Measurements from ENCODE around the gene MEF2C. TPM values are rescaled to one million over a fixed set of nuclear protein-coding genes. Genes with fewer than 3 reads are reported as not detected.

The MEF2C gene
- total and polyA plus RNA-seq, 2 experiments from 2014 or later = 0.97 to 1.6 TPM

DNA sequence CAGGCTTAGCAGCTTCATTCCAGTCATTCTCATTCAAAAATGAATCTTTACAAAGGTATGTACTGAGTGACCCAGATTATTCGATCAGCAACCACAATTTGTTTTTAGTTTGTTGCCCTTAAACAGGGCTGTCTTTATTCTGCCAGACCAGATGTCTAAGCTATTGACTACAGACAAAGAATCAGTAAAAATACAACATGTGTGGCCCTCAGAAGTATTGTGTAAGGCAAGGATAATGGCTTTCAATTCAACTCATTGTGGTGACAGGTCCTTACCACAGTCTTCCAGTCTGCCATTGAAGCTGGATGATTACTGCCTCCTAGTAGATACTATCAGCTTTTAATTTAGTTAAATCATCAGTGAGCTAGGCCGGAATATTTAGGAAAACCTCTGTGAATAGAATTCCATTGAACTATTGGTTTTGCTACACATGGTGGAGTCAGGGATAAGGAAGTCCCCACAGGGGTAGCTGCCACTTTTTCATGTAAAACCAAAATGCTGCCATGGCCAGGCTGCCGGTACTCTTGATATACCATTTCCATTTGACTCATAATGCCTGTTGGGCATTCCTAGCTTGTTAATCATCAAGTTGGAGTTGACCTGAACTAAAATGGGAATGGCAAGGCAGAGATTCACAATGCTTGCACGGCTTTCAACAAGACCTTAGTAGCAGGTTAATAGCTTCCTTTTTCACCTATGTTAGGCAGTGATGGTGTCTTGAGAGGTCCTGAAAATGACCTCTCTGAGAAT is 175.6 kb downstream of the MEF2C start:
- TF ChIP-seq EZH2phosphoT487 (IDR thresholded peaks at IDR 0.05; ENCODE audit: unreplicated experiment) (no peak), POLR2AphosphoS5 (IDR thresholded peaks at IDR 0.05; ENCODE audit: low read depth) (no peak), CREB1 (CRISPR knock-in tag; IDR thresholded peaks at IDR 0.05; ENCODE audit: low read depth) (no peak), ZNF114 (CRISPR knock-in tag; IDR thresholded peaks at IDR 0.05) (no peak), ZNF331 (CRISPR knock-in tag; IDR thresholded peaks at IDR 0.05; ENCODE audit: low read depth) (no peak), NANOG (IDR thresholded peaks at IDR 0.05; ENCODE audit: borderline replicate concordance) (no peak), STAT1 (IDR thresholded peaks at IDR 0.05; ENCODE audit: unreplicated experiment) (no peak), JUNB (IDR thresholded peaks at IDR 0.05; ENCODE audit: unreplicated experiment) (no peak)
- TF ChIP-seq, protein P1, sequence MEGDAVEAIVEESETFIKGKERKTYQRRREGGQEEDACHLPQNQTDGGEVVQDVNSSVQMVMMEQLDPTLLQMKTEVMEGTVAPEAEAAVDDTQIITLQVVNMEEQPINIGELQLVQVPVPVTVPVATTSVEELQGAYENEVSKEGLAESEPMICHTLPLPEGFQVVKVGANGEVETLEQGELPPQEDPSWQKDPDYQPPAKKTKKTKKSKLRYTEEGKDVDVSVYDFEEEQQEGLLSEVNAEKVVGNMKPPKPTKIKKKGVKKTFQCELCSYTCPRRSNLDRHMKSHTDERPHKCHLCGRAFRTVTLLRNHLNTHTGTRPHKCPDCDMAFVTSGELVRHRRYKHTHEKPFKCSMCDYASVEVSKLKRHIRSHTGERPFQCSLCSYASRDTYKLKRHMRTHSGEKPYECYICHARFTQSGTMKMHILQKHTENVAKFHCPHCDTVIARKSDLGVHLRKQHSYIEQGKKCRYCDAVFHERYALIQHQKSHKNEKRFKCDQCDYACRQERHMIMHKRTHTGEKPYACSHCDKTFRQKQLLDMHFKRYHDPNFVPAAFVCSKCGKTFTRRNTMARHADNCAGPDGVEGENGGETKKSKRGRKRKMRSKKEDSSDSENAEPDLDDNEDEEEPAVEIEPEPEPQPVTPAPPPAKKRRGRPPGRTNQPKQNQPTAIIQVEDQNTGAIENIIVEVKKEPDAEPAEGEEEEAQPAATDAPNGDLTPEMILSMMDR (conservative IDR thresholded peaks at IDR 0.05; ENCODE audit: low read depth in 2 of 2) = no peak
- TF ChIP-seq, protein P2, sequence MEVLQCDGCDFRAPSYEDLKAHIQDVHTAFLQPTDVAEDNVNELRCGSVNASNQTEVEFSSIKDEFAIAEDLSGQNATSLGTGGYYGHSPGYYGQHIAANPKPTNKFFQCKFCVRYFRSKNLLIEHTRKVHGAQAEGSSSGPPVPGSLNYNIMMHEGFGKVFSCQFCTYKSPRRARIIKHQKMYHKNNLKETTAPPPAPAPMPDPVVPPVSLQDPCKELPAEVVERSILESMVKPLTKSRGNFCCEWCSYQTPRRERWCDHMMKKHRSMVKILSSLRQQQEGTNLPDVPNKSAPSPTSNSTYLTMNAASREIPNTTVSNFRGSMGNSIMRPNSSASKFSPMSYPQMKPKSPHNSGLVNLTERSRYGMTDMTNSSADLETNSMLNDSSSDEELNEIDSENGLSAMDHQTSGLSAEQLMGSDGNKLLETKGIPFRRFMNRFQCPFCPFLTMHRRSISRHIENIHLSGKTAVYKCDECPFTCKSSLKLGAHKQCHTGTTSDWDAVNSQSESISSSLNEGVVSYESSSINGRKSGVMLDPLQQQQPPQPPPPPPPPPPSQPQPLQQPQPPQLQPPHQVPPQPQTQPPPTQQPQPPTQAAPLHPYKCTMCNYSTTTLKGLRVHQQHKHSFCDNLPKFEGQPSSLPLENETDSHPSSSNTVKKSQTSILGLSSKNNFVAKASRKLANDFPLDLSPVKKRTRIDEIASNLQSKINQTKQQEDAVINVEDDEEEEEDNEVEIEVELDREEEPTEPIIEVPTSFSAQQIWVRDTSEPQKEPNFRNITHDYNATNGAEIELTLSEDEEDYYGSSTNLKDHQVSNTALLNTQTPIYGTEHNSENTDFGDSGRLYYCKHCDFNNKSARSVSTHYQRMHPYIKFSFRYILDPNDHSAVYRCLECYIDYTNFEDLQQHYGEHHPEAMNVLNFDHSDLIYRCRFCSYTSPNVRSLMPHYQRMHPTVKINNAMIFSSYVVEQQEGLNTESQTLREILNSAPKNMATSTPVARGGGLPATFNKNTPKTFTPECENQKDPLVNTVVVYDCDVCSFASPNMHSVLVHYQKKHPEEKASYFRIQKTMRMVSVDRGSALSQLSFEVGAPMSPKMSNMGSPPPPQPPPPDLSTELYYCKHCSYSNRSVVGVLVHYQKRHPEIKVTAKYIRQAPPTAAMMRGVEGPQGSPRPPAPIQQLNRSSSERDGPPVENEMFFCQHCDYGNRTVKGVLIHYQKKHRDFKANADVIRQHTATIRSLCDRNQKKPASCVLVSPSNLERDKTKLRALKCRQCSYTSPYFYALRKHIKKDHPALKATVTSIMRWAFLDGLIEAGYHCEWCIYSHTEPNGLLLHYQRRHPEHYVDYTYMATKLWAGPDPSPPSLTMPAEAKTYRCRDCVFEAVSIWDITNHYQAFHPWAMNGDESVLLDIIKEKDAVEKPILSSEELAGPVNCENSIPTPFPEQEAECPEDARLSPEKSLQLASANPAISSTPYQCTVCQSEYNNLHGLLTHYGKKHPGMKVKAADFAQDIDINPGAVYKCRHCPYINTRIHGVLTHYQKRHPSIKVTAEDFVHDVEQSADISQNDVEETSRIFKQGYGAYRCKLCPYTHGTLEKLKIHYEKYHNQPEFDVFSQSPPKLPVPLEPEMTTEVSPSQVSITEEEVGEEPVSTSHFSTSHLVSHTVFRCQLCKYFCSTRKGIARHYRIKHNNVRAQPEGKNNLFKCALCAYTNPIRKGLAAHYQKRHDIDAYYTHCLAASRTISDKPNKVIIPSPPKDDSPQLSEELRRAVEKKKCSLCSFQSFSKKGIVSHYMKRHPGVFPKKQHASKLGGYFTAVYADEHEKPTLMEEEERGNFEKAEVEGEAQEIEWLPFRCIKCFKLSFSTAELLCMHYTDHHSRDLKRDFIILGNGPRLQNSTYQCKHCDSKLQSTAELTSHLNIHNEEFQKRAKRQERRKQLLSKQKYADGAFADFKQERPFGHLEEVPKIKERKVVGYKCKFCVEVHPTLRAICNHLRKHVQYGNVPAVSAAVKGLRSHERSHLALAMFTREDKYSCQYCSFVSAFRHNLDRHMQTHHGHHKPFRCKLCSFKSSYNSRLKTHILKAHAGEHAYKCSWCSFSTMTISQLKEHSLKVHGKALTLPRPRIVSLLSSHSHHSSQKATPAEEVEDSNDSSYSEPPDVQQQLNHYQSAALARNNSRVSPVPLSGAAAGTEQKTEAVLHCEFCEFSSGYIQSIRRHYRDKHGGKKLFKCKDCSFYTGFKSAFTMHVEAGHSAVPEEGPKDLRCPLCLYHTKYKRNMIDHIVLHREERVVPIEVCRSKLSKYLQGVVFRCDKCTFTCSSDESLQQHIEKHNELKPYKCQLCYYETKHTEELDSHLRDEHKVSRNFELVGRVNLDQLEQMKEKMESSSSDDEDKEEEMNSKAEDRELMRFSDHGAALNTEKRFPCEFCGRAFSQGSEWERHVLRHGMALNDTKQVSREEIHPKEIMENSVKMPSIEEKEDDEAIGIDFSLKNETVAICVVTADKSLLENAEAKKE (CRISPR knock-in tag; IDR thresholded peaks at IDR 0.05) = no peak
- TF ChIP-seq, protein P3, sequence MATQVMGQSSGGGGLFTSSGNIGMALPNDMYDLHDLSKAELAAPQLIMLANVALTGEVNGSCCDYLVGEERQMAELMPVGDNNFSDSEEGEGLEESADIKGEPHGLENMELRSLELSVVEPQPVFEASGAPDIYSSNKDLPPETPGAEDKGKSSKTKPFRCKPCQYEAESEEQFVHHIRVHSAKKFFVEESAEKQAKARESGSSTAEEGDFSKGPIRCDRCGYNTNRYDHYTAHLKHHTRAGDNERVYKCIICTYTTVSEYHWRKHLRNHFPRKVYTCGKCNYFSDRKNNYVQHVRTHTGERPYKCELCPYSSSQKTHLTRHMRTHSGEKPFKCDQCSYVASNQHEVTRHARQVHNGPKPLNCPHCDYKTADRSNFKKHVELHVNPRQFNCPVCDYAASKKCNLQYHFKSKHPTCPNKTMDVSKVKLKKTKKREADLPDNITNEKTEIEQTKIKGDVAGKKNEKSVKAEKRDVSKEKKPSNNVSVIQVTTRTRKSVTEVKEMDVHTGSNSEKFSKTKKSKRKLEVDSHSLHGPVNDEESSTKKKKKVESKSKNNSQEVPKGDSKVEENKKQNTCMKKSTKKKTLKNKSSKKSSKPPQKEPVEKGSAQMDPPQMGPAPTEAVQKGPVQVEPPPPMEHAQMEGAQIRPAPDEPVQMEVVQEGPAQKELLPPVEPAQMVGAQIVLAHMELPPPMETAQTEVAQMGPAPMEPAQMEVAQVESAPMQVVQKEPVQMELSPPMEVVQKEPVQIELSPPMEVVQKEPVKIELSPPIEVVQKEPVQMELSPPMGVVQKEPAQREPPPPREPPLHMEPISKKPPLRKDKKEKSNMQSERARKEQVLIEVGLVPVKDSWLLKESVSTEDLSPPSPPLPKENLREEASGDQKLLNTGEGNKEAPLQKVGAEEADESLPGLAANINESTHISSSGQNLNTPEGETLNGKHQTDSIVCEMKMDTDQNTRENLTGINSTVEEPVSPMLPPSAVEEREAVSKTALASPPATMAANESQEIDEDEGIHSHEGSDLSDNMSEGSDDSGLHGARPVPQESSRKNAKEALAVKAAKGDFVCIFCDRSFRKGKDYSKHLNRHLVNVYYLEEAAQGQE (IDR thresholded peaks at IDR 0.05; ENCODE audit: unreplicated experiment) = no peak
- TF ChIP-seq, protein P4, sequence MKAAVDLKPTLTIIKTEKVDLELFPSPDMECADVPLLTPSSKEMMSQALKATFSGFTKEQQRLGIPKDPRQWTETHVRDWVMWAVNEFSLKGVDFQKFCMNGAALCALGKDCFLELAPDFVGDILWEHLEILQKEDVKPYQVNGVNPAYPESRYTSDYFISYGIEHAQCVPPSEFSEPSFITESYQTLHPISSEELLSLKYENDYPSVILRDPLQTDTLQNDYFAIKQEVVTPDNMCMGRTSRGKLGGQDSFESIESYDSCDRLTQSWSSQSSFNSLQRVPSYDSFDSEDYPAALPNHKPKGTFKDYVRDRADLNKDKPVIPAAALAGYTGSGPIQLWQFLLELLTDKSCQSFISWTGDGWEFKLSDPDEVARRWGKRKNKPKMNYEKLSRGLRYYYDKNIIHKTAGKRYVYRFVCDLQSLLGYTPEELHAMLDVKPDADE (IDR thresholded peaks at IDR 0.05) = no peak
- Mint-ChIP-seq H3K36me3 (ENCODE audit: low read depth) (no peaks in the 10 kb centered on the region), H3K4me1 (peaks cover 34% of the 10 kb centered on the region), H3K9me3 (no peaks in the 10 kb centered on the region), H3K27me3 (ENCODE audit: insufficient read depth, low read depth, poor library complexity) (peaks cover 3% of the 10 kb centered on the region), H3K4me3 (no peak overlapping the region), H3K27ac (no peak overlapping the region)
- Histone ChIP-seq H3K4me3 (no peak overlapping the region), H3K36me3 (ENCODE audit: insufficient read depth) (no peaks in the 10 kb centered on the region), H3F3A (replicated peaks; ENCODE audit: low read depth) (no peaks in the 10 kb centered on the region), H3K27ac (ENCODE audit: low read depth) (no peak overlapping the region), H4K20me1 (replicated peaks; ENCODE audit: insufficient read depth) (no peaks in the 10 kb centered on the region), H3K27me3 (ENCODE audit: insufficient read depth) (no peaks in the 10 kb centered on the region), H2AFZ (no peak overlapping the region), H3K4me1 (ENCODE audit: insufficient read depth) (peaks cover 25% of the 10 kb centered on the region), H3K4me2 (no peak overlapping the region), H3K9me2 (ENCODE audit: insufficient read depth) (no peaks in the 10 kb centered on the region; the same call in 1 of the 2 replicates), H3K79me2 (replicated peaks; ENCODE audit: insufficient read depth) (no peaks in the 10 kb centered on the region)
- ATAC-seq = no peak
- DNase-seq (ENCODE audit: low spot score) = no peak
